ENCODE results near the gene VSIG8. TPM values are rescaled to one million over a fixed set of nuclear protein-coding genes. Genes with fewer than 3 reads are reported as not detected.
"Not testable (repeated sequence)": the region's sequence is repeated elsewhere in the genome, so short reads cannot be mapped to it uniquely, and the experiment has no call there.

The VSIG8 gene
- total RNA-seq, 1 experiment from 2014 or later = not detected

DNA sequence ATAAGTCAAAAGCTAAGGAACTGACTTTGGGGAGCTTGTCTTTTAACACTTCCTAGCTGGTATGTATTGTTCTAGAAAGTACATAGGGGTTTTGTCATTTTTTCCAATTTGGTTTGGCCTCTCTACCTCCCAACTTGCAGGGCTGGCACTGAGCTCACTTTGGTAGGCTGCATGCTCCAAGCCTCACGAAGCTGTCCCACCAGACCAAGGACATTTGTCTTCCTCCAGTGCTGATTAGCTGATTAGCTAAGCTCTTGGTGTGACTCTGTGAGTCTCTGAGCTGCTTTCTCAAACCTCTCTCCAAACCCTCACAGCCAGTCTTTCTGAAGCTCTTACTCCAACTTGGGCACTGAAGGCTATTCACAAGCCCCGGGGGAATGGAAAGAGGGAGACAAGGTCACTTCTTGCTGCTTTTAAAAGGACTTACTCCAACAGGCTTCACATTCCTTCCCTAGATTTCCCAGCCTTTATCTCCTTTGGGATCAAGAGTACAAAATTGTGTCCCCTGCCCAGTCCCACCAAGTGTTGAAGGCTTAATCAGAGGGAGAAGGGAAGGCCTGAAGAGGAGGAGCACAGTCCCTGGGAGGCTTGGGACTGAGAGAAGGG is 38.4 kb upstream of the VSIG8 start:
- Mint-ChIP-seq H3K9me3 (peaks cover 12% of the 10 kb centered on the region), H3K27me3 (ENCODE audit: low read depth) (peaks cover 31% of the 10 kb centered on the region), H3K27ac (no peak overlapping the region; the same call in 1 of the 2 replicates), H3K36me3 (peaks cover 5% of the 10 kb centered on the region; the same call in 1 of the 2 replicates), H3K4me3 (no peak overlapping the region), H3K4me1 (peaks cover 15% of the 10 kb centered on the region)
- ATAC-seq (no peak), DNase-seq (ENCODE audit: low spot score) (no peak)
- CTCF ChIA-PET = interaction anchor here (0.8 to 2.5 kb wide), 7 partner anchors 10 to 106 kb away, joined by 3 to 30 read pairs (median 4); no protein-coding TSS in a partner anchor
- POLR2A ChIA-PET = interaction anchor here (0.6 to 2.0 kb wide), 3 partner anchors 23 to 1210 kb away, joined by 3 to 9 read pairs (median 4); partner anchors contain the start of gene TAGLN2
- TF ChIP-seq SMAD3 (CRISPR knock-in tag; IDR thresholded peaks at IDR 0.05; ENCODE audit: borderline replicate concordance) = no peak
- no peak for TF ChIP-seq ZNF423 (CRISPR knock-in tag; IDR thresholded peaks at IDR 0.05)
- TF ChIP-seq MYBL2 (CRISPR knock-in tag; IDR thresholded peaks at IDR 0.05) = no peak
- no peak for TF ChIP-seq ESRRA (CRISPR knock-in tag; IDR thresholded peaks at IDR 0.05; ENCODE audit: borderline replicate concordance)
- no peak for TF ChIP-seq ZBTB21 (CRISPR knock-in tag; IDR thresholded peaks at IDR 0.05; ENCODE audit: borderline replicate concordance)
- no peak for TF ChIP-seq CREB1 (CRISPR knock-in tag; IDR thresholded peaks at IDR 0.05)
- TF ChIP-seq, protein P1, sequence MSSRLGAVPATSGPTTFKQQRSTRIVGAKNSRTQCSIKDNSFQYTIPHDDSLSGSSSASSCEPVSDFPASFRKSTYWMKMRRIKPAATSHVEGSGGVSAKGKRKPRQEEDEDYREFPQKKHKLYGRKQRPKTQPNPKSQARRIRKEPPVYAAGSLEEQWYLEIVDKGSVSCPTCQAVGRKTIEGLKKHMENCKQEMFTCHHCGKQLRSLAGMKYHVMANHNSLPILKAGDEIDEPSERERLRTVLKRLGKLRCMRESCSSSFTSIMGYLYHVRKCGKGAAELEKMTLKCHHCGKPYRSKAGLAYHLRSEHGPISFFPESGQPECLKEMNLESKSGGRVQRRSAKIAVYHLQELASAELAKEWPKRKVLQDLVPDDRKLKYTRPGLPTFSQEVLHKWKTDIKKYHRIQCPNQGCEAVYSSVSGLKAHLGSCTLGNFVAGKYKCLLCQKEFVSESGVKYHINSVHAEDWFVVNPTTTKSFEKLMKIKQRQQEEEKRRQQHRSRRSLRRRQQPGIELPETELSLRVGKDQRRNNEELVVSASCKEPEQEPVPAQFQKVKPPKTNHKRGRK (CRISPR knock-in tag; IDR thresholded peaks at IDR 0.05; ENCODE audit: borderline replicate concordance) = no peak
- TF ChIP-seq CREM (CRISPR knock-in tag; IDR thresholded peaks at IDR 0.05) = no peak
- TF ChIP-seq NFATC4 (CRISPR knock-in tag; IDR thresholded peaks at IDR 0.05) = no peak
- TF ChIP-seq ZNF219 (CRISPR knock-in tag; IDR thresholded peaks at IDR 0.05; ENCODE audit: borderline replicate concordance) = no peak

DNA sequence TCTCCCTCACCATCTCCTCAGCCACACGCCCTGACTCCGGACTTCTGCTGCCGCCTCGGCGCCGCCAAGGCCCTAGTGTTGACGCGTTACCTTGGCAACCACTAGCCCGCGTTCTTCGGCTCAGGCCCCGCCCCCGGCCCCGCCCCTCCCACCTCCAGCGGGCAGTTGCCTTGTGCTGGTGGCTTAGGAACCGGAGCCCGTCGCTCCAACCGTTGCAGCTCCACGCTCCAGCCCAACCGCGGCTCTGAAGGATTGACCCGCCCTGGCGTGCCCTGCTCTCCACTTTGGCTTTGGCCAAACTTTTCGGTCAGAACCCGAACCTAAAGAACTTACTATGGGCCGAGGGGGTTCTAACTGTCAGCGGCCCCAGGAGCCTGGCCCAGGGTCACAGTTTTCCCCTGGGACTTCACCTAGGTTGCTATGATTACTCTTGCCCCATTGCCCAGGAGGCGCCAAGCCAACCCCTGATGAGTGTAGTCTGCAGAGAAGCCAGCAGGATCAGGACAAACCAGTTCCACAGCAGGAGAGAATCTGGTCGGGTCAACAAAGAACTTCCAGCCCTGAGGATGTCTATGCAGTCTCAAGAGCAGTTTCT is 37.7 kb upstream of the VSIG8 start, which contains the start of gene CFAP45:
TSS of gene CFAP45 (minus strand) at position 80 of the 595 bp plus-strand sequence. CDS start at position 13, 67 bp downstream.
- Mint-ChIP-seq H3K27ac (peak within 1 kb of the TSS; percentile 1; the same call in 1 of the 2 replicates), H3K27me3 (ENCODE audit: low read depth) (peaks cover 31% of the 10 kb centered on the region), H3K4me3 (peak within 1 kb of the TSS; percentile 55), H3K36me3 (peaks cover 5% of the 10 kb centered on the region; the same call in 1 of the 2 replicates), H3K9me3 (peaks cover 12% of the 10 kb centered on the region), H3K4me1 (peaks cover 15% of the 10 kb centered on the region)
- TF ChIP-seq, protein P2, sequence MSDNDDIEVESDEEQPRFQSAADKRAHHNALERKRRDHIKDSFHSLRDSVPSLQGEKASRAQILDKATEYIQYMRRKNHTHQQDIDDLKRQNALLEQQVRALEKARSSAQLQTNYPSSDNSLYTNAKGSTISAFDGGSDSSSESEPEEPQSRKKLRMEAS (CRISPR knock-in tag; IDR thresholded peaks at IDR 0.05) = peak; percentile 28; the same call in 1 of the 2 replicates
- TF ChIP-seq, protein P3, sequence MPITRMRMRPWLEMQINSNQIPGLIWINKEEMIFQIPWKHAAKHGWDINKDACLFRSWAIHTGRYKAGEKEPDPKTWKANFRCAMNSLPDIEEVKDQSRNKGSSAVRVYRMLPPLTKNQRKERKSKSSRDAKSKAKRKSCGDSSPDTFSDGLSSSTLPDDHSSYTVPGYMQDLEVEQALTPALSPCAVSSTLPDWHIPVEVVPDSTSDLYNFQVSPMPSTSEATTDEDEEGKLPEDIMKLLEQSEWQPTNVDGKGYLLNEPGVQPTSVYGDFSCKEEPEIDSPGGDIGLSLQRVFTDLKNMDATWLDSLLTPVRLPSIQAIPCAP (CRISPR knock-in tag; IDR thresholded peaks at IDR 0.05) = no peak
- ChIA-PET POLR2A (interaction anchor here (0.6 to 2.0 kb wide), 3 partner anchors 23 to 1209 kb away, joined by 3 to 9 read pairs (median 4); partner anchors contain the start of gene TAGLN2), CTCF (interaction anchor here (0.7 to 2.5 kb wide), 8 partner anchors 9 to 107 kb away, joined by 3 to 30 read pairs (median 4); no protein-coding TSS in a partner anchor)
- peak; percentile 96 for ATAC-seq
- peak; percentile 92 for DNase-seq (ENCODE audit: low spot score)

DNA sequence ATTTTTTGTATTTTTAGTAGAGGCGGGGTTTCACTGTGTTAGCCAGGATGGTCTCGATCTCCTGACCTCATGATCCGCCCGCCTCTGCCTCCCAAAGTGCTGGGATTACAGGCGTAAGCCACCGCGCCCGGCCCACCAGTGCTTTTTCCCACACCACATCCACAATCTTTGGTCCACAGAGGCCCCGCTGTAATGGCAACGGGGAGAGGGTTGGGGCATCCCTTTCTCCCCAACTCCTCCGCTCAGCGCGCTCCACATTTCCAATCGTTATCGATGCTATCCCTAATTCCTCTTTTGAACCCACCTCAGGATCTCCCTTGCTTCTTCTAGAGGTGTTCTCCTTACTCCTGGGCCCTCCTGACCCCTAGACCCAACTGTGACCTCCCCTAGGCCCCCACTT is 37.2 kb upstream of the VSIG8 start:
- H3K9me3 Mint-ChIP-seq; DNase-seq (ENCODE audit: low spot score); H3K27ac Mint-ChIP-seq; H3K36me3 Mint-ChIP-seq; ATAC-seq; H3K4me3 Mint-ChIP-seq: not testable (repeated sequence)
- H3K27me3 Mint-ChIP-seq (ENCODE audit: low read depth) = peaks cover 27% of the 10 kb centered on the region
- ChIA-PET POLR2A (interaction anchor here (1.7 to 2.0 kb wide), 2 partner anchors 24 to 25 kb away, joined by 4 to 9 read pairs; partner anchors contain the start of gene TAGLN2), CTCF (interaction anchor here (0.7 to 2.5 kb wide), 6 partner anchors 8 to 130 kb away, joined by 3 to 30 read pairs (median 4); no protein-coding TSS in a partner anchor)
- H3K4me1 Mint-ChIP-seq = peaks cover 15% of the 10 kb centered on the region

DNA sequence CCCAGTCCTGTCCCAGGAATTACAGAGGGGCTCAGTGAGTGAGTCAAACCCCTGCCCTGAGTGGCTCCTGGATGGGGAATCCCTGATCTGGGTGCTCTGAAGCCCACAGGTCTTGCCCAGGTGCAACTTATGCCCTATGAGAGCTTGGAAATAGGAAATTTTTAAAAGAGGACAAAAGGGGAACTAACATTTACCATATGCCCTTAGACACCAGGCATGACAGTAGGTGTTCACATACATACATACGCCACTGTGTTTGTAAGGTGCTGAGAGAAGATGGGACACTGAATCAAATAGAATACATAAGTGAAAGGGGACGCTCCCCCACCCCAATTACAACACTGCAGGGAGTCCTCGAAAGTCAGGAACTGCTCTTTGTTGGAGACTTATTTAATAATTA is 36.1 kb upstream of the VSIG8 start:
- POLR2A ChIA-PET = no interaction called here
- Mint-ChIP-seq H3K9me3 (peaks cover 3% of the 10 kb centered on the region), H3K4me1 (peaks cover 15% of the 10 kb centered on the region), H3K4me3 (no peak overlapping the region), H3K27me3 (ENCODE audit: low read depth) (peaks cover 27% of the 10 kb centered on the region), H3K27ac (no peak overlapping the region), H3K36me3 (peaks cover under 1% of the 10 kb centered on the region; the same call in 1 of the 2 replicates)
- ATAC-seq (no peak), DNase-seq (ENCODE audit: low spot score) (no peak)
- CTCF ChIA-PET = no interaction called here
- TF ChIP-seq NFE2L1 (CRISPR knock-in tag; IDR thresholded peaks at IDR 0.05) (no peak), SOX15 (CRISPR knock-in tag; IDR thresholded peaks at IDR 0.05) (no peak), TCF7 (CRISPR knock-in tag; IDR thresholded peaks at IDR 0.05; ENCODE audit: low read depth) (no peak), EMX1 (CRISPR knock-in tag; IDR thresholded peaks at IDR 0.05) (no peak), RORB (CRISPR knock-in tag; IDR thresholded peaks at IDR 0.05) (no peak), ZNF263 (CRISPR knock-in tag; IDR thresholded peaks at IDR 0.05; ENCODE audit: low read depth) (no peak), MYBL2 (CRISPR knock-in tag; IDR thresholded peaks at IDR 0.05) (no peak), KAT7 (CRISPR knock-in tag; IDR thresholded peaks at IDR 0.05; ENCODE audit: borderline replicate concordance) (no peak)
- TF ChIP-seq, protein P2 (CRISPR knock-in tag; IDR thresholded peaks at IDR 0.05) = no peak
- TF ChIP-seq, protein P4, sequence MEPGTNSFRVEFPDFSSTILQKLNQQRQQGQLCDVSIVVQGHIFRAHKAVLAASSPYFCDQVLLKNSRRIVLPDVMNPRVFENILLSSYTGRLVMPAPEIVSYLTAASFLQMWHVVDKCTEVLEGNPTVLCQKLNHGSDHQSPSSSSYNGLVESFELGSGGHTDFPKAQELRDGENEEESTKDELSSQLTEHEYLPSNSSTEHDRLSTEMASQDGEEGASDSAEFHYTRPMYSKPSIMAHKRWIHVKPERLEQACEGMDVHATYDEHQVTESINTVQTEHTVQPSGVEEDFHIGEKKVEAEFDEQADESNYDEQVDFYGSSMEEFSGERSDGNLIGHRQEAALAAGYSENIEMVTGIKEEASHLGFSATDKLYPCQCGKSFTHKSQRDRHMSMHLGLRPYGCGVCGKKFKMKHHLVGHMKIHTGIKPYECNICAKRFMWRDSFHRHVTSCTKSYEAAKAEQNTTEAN (CRISPR knock-in tag; IDR thresholded peaks at IDR 0.05) = no peak
- TF ChIP-seq, protein P5, sequence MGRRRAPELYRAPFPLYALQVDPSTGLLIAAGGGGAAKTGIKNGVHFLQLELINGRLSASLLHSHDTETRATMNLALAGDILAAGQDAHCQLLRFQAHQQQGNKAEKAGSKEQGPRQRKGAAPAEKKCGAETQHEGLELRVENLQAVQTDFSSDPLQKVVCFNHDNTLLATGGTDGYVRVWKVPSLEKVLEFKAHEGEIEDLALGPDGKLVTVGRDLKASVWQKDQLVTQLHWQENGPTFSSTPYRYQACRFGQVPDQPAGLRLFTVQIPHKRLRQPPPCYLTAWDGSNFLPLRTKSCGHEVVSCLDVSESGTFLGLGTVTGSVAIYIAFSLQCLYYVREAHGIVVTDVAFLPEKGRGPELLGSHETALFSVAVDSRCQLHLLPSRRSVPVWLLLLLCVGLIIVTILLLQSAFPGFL (CRISPR knock-in tag; IDR thresholded peaks at IDR 0.05; ENCODE audit: borderline replicate concordance) = no peak
